Stomach (tissue), 9 donors: ENCODE data around the gene HTT. TPM values are rescaled to one million over a fixed set of nuclear protein-coding genes. Genes with fewer than 3 reads are reported as not detected.
A peak's percentile ranks its signal among the peaks of the same experiment; 100 is the strongest.

Experiments used
- DNase-seq, 2 donors: peaks; one replicate each; pipeline versions ENCODE4 v3.0.0 to v3.0.0-alpha.2; 2013 to 2019
- H3K27ac ChIP-seq, 5 donors: fragments of 200-600 bp in 4 of 5; sonication (generic) in 4 of 5; one replicate each; pipeline ENCODE4 v1.5.1; 2013 to 2019; ENCODE audit warnings: mild to moderate bottlenecking in 1 of 5, moderate library complexity in 1 of 5
- H3K27me3 ChIP-seq, 3 donors: fragments of 200-600 bp; sonication (generic); one replicate each; pipeline ENCODE4 v1.5.1; 2017 to 2019; ENCODE audit warnings: mixed run types in 1 of 3
- H3K36me3 ChIP-seq, 4 donors: fragments of 200-600 bp; sonication (generic); 1 replicate in 3 of 4; 2 replicates in 1 of 4; pipeline ENCODE4 v1.5.1; 2016 to 2019
- H3K4me1 ChIP-seq, 4 donors: fragments of 200-600 bp; sonication (generic); one replicate each; pipeline ENCODE4 v1.5.1; 2016 to 2019
- H3K4me3 ChIP-seq, 4 donors: fragments of 200-600 bp; sonication (generic) in 3 of 4; one replicate each; pipeline ENCODE4 v1.5.1; 2016 to 2019; ENCODE audit warnings: mild to moderate bottlenecking in 1 of 4
- H3K9me3 ChIP-seq, 4 donors: fragments of 200-600 bp; sonication (generic); one replicate each; pipeline ENCODE4 v1.5.1; 2016 to 2019
- CTCF ChIP-seq, 7 experiments: fragments of 450-650 bp in 4 of 7; fragments of 200-600 bp in 3 of 7; sonication (generic) in 3 of 7; IDR thresholded peaks; one replicate each; pipeline ENCODE4 v1.5.1; 2016 to 2019; ENCODE audit warnings: antibody characterized with exemption in 7 of 7, control low read depth in 2 of 7, mild to moderate bottlenecking in 1 of 7
- EP300 ChIP-seq: sonication (generic); formaldehyde crosslinking; IDR thresholded peaks from one replicate; pipeline ENCODE4 v1.6.1; 2017; ENCODE audit warnings: antibody characterized with exemption
- POLR2A ChIP-seq, 4 donors: fragments of 450-650 bp; IDR thresholded peaks; one replicate each; pipeline ENCODE4 v1.6.1; 2016; ENCODE audit warnings: antibody characterized with exemption in 4 of 4, control low read depth in 2 of 4, mild to moderate bottlenecking in 1 of 4, moderate library complexity in 1 of 4
- POLR2AphosphoS5 ChIP-seq, 3 donors: sonication (generic); formaldehyde crosslinking; IDR thresholded peaks; one replicate each; pipeline ENCODE4 v1.6.1; 2016; ENCODE audit warnings: antibody characterized with exemption in 3 of 3
- WGBS, 5 donors: extraction: QIAGEN DNeasy Blood & Tissue Kit in 3 of 5; methylation state at CpG; one replicate each; pipeline versions ENCODE4 v1.1.5 to v1.1.7; 2013 to 2018; 5-methylcytosine and 5-hydroxymethylcytosine counted together
- intact Hi-C: fragments of 100-400 bp; cut with DNase I; formaldehyde crosslinking; loops from one replicate; pipeline ENCODE4 v1.15.1; 2023; ENCODE audit warnings: low total_unique reads
- polyA plus RNA-seq, 3 donors: library from polyadenylated mRNA; stranded (reverse); fragments of 200-250 nt; gene quantifications; one replicate each; pipeline ENCODE4 v1.2.3, GENCODE V29; 2013
- total RNA-seq, 5 donors: library from RNA; depleted of rRNA; stranded (reverse); fragments of >200 nt; gene quantifications; one replicate each; pipeline versions ENCODE4 v1.1.0 to v1.2.3, GENCODE V29; 2014 to 2016
- donor health status: healthy with polysubstance abuse.
- donor health status: Bipolar disorder and iron deficiency.
- donor health status: healthy.

Gene HTT
- total and polyA plus RNA-seq, 8 donors: 3.4 to 95.7 (median 41.6) TPM

- Histone ChIP-seq H3K36me3 (peaks cover 0 to 10% (median 5%) of the 10 kb centered on the region in 4 donors), H3K27me3 (no peaks in the 10 kb centered on the region), H3K9me3 (no peaks in the 10 kb centered on the region), H3K4me3 (no peak overlapping the region), H3K27ac (peak overlapping the region in 1 of 5 donors; percentile 18), H3K4me1 (peaks cover 0 to 18% (median 6%) of the 10 kb centered on the region in 4 donors)
- WGBS, 5 donors: 72 to 82% (median 76%) methylated on average over 14 of the region's 14 CpGs
- DNase-seq: peak in 1 of 2 donors; percentile 77
- no peak for TF ChIP-seq EP300
- no peak for TF ChIP-seq POLR2AphosphoS5 (IDR thresholded peaks at IDR 0.05)
- no peak for TF ChIP-seq POLR2A (IDR thresholded peaks at IDR 0.05)
- TF ChIP-seq CTCF (IDR thresholded peaks at IDR 0.05): no peak
- intact Hi-C loops: no loop called here
These were observed 176.0 kb downstream of the HTT start for GRCh38 chr4:3250438-3250955.

- H3K36me3 ChIP-seq: peaks cover 0 to 16% (median 11%) of the 10 kb centered on the region in 4 donors
- H3K9me3 ChIP-seq: no peaks in the 10 kb centered on the region
- H3K4me1 ChIP-seq: peaks cover 0 to 15% (median 6%) of the 10 kb centered on the region in 4 donors
- intact Hi-C loops: no loop called here
- H3K4me3 ChIP-seq: no peak overlapping the region
- 75 to 88% (median 78%) methylated on average over 13 to 19 of the region's 19 CpGs for WGBS, 5 donors
- TF ChIP-seq POLR2AphosphoS5 (IDR thresholded peaks at IDR 0.05) (no peak), EP300 (no peak), POLR2A (IDR thresholded peaks at IDR 0.05) (no peak), CTCF (IDR thresholded peaks at IDR 0.05) (no peak)
- peak in 1 of 2 donors; percentile 66 for DNase-seq
- no peaks in the 10 kb centered on the region for H3K27me3 ChIP-seq
- peak overlapping the region in 1 of 5 donors; percentile 18 for H3K27ac ChIP-seq
These were observed 176.6 kb downstream of the HTT start for GRCh38 chr4:3250956-3251690.

- Histone ChIP-seq H3K4me3 (no peak overlapping the region), H3K9me3 (no peaks in the 10 kb centered on the region), H3K27me3 (no peaks in the 10 kb centered on the region), H3K4me1 (peaks cover 0 to 13% (median 5%) of the 10 kb centered on the region in 4 donors), H3K27ac (no peak overlapping the region), H3K36me3 (peaks cover 0 to 23% (median 16%) of the 10 kb centered on the region in 4 donors)
- DNase-seq: no peak
- intact Hi-C loops: no loop called here
- WGBS, 5 donors: 90 to 94% (median 92%) methylated on average over 9 to 11 of the region's 11 CpGs
- TF ChIP-seq EP300 (no peak), CTCF (IDR thresholded peaks at IDR 0.05) (no peak), POLR2A (IDR thresholded peaks at IDR 0.05) (no peak), POLR2AphosphoS5 (IDR thresholded peaks at IDR 0.05) (no peak)
These were observed 177.4 kb downstream of the HTT start for GRCh38 chr4:3251691-3252479.

- Histone ChIP-seq H3K4me3 (no peak overlapping the region), H3K36me3 (peaks cover 0 to 23% (median 16%) of the 10 kb centered on the region in 4 donors), H3K9me3 (no peaks in the 10 kb centered on the region), H3K4me1 (peaks cover 0 to 13% (median 5%) of the 10 kb centered on the region in 4 donors), H3K27ac (no peak overlapping the region), H3K27me3 (no peaks in the 10 kb centered on the region)
- no peak for TF ChIP-seq CTCF (IDR thresholded peaks at IDR 0.05)
- TF ChIP-seq EP300: no peak
- TF ChIP-seq POLR2AphosphoS5 (IDR thresholded peaks at IDR 0.05): no peak
- TF ChIP-seq POLR2A (IDR thresholded peaks at IDR 0.05): no peak
- DNase-seq: no peak
- intact Hi-C loops: no loop called here
- WGBS, 5 donors: 79 to 100% (median 90%) methylated on average over 3 of the region's 3 CpGs
These were observed 178.0 kb downstream of the HTT start for GRCh38 chr4:3252480-3252828.
